Hematopoietic multipotent progenitor cell treated with erythropoietin and hydrocortisone succinate and interleukin-3 and kit ligand, for 4 days (in vitro differentiated cells): ENCODE data around the gene ZNF749.

Experiments used
- DNase-seq: peaks from one replicate; pipeline ENCODE4 v3.0.0-alpha.2; 2015

ZNF749 gene

GRCh38 chr19:57435062-57435978, at the start of gene ZNF749:
Gene ZNF749 (plus strand): TSS chr19:57435325. CDS start chr19:57435579, 254 bp downstream.
- DNase-seq: peak; percentile 99

GRCh38 chr19:57389194-57389729, 45.9 kb upstream of the ZNF749 start:
- no peak for DNase-seq

- peak; percentile 99 for DNase-seq
Measured at GRCh38 chr19:57389730-57390598, 45.2 kb upstream of the ZNF749 start, which contains the start of gene ZNF548. Gene ZNF548 (plus strand): TSS chr19:57389854. CDS start chr19:57390100, 246 bp downstream.

- no peak for DNase-seq
Measured at GRCh38 chr19:57395710-57396109, 39.4 kb upstream of the ZNF749 start.

- DNase-seq: no peak
Measured at GRCh38 chr19:57398868-57399267, 36.3 kb upstream of the ZNF749 start.

GRCh38 chr19:57403737-57404563, 31.2 kb upstream of the ZNF749 start:
- no peak for DNase-seq

- peak; percentile 87 for DNase-seq
Measured at GRCh38 chr19:57406516-57407123, 28.5 kb upstream of the ZNF749 start.

GRCh38 chr19:57410877-57411671, 24.1 kb upstream of the ZNF749 start, which contains the start of gene ZNF17:
Gene ZNF17 (plus strand): TSS chr19:57411161. CDS start chr19:57413616, 2,455 bp downstream.
- peak; percentile 98 for DNase-seq

- no peak for DNase-seq
Measured at GRCh38 chr19:57419439-57419838, 15.7 kb upstream of the ZNF749 start.

- no peak for DNase-seq
Measured at GRCh38 chr19:57421037-57421436, 14.1 kb upstream of the ZNF749 start.

- DNase-seq: no peak
Measured at GRCh38 chr19:57434386-57435061, 601 bp upstream of the ZNF749 start.

GRCh38 chr19:57436417-57436816, 1.3 kb downstream of the ZNF749 start:
- peak; percentile 80 for DNase-seq

GRCh38 chr19:57437931-57438330, 2.8 kb downstream of the ZNF749 start:
- no peak for DNase-seq

GRCh38 chr19:57438925-57439324, 3.8 kb downstream of the ZNF749 start:
- no peak for DNase-seq

- DNase-seq: no peak
Measured at GRCh38 chr19:57441979-57442752, 7.0 kb downstream of the ZNF749 start.

- DNase-seq: peak; percentile 7
Measured at GRCh38 chr19:57443121-57443696, 8.1 kb downstream of the ZNF749 start.

GRCh38 chr19:57452307-57452706, 17.2 kb downstream of the ZNF749 start:
- DNase-seq: no peak

GRCh38 chr19:57465680-57466381, 30.7 kb downstream of the ZNF749 start:
- DNase-seq: peak; percentile 77
